LHCN-M2 (cell line): ENCODE measurements around the gene ATG7. TPM values are rescaled to one million over a fixed set of nuclear protein-coding genes. Genes with fewer than 3 reads are reported as not detected.
"Not testable (repeated sequence)": the region's sequence is repeated elsewhere in the genome, so short reads cannot be mapped to it uniquely, and the experiment has no call there.

Experiments
- DNase-seq: peaks from one replicate; pipeline ENCODE4 v3.0.0-alpha.2; 2012; ENCODE audit warnings: low read depth
- total RNA-seq: library from RNA; depleted of rRNA; stranded (reverse); fragments of >200 nt; gene quantifications from 2 replicates; pipeline ENCODE4 v1.2.3, GENCODE V29; 2014

Gene ATG7
- total RNA-seq, 1 experiment from 2014 or later, result 48.1 TPM

DNA sequence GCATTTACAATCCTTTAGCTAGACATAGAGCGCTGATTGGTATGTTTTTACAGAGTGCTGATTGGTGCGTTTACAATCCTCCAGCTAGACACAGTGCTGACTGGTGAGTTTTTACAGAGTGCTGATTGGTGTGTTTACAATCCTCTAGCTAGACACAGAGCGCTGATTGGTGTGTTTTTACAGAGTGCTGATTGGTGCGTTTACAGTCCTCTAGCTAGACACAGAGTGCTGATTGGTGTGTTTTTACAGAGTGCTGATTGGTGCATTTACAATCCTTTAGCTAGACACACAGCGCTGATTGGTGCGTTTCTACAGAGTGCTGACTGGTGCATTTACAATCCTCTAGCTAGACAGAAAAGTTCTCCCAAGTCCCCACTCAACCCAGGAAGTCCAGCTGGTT lies 76.7 kb downstream of the ATG7 start:
- not testable (repeated sequence) for DNase-seq

DNA sequence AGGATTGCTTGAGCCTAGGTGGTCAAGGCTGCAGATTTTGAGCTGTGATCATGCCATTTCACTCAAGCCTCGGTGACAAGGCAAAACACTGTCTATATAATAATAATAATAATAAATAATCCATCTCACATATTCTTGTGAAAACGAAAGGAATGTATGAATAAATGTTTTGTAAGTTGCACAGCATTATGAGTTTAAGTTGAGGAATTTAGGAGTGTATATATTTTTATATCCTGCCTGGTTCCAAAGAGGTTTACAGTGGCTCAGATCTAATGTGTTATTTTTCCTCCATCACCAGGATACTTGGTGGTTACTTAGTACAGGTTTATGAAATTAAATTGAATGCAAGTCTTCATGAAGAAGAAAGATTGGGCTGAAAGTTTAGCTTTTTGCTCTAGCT lies 77.2 kb downstream of the ATG7 start:
- no peak for DNase-seq

GRCh38 chr3:11350374-11350773 lies 78.2 kb downstream of the ATG7 start:
- peak; percentile 58 for DNase-seq

DNA sequence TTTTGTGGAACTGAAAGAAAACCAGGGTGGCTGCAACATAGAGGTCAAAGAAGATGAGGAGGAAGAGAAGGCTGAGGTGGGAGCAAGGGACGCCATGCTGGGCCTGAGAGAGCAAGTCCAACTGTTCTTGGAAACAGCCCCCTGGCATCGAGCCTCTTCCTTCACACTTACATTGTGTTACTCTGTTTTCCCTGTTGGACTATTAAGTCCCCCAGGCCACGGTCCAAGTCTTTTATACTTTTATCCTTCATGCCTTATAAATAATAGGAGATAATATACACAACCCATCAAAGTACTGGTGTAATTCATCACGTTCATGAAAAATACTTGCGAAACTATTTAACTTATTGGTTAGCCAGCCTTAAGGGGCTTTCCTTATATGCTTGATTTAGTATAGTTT lies 79.3 kb downstream of the ATG7 start:
- no peak for DNase-seq

GRCh38 chr3:11356269-11356668 lies 84.1 kb downstream of the ATG7 start:
- DNase-seq, result no peak

GRCh38 chr3:11362600-11362999 lies 90.4 kb downstream of the ATG7 start:
- DNase-seq, result no peak

DNA sequence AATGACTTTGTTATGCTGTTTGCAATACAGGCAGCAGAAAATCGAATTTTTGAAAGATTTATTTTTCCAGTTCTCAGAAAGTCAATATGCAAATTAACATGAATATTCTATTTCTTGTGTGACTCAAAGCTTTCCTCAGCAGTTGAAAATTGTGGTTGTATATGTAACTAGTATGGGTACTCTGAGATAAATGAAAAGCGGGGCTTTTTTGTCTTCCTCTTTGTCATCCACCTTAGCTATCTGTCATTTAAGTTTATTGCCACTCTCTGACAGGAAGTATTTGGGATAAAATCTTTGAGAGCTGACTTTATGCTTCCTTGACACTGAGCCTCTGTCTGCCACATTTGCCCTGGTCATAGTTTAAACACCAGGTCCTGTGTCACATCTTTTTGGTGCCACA lies 91.5 kb downstream of the ATG7 start:
- DNase-seq, result no peak

DNA sequence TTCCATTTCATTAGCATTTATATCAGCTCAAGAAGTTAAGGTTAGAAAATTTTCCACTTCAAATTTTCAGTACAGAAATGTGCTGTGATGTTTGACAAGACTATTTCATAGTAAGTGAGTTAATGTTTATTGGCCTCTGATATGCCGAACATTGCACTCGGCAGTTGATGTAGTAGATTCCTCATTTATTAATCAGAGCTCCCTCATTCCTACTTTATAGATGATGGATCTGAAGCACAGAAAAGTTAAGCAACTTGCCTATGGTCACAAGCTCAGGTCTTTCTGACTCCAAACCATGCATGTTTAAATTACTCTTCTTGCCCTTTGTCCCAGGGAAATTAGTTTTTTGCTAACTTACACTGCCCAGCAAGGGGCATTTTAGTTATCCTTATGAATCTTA lies 92.0 kb downstream of the ATG7 start:
- no peak for DNase-seq

DNA sequence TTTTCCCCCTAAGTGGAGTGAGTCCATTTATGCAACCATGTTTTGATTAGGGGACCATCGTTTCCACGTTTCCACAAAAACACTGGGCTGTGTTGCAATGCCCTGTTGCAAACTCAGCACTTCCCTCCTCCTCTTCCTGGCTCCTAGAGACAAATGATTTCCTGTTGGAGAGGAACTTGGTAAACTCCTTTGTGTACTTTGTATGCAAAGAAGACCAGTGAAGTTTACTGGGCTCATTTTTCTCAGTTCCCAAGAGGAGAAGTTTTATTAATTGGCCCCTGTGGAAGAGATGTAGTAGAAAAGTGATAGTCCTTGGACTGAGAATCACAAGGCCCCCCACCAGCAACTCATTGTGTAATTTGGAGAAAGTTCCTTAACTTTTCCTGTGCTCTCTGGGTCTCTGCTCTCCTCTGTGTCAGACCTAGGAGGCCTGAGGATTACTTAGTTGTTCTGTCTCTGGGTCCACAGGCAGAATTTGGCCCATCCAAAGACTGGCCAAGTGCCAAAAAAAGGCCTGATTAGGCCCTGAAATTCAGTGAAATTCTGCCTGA lies 95.0 kb downstream of the ATG7 start:
- peak; percentile 44 for DNase-seq

- DNase-seq, result no peak
Observed at GRCh38 chr3:11370191-11370590, 98.0 kb downstream of the ATG7 start.

- DNase-seq, result no peak
Observed at GRCh38 chr3:11370966-11371365, 98.8 kb downstream of the ATG7 start.

GRCh38 chr3:11371747-11372146 lies 99.5 kb downstream of the ATG7 start:
- DNase-seq, result no peak

GRCh38 chr3:11373235-11373634 lies 101.0 kb downstream of the ATG7 start:
- DNase-seq, result no peak

DNA sequence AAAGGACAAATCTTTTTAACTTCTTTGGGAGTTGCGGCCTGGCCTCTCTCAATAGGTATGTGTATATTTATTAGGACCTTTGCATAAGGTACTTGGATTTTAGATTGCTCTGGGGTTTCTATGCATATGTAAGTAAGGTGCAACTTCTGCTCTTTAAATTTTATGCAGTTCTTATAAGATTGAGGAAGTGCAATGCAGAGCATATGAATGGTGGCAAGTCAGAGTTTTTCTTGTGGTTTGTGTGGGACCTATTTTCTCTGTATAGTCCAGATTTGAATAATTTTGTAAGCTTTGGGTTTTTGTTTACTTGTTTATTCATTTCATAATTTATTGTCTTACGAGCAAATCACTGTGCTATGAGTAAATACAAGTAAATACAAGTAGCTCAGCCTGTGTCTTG lies 101.5 kb downstream of the ATG7 start:
- no peak for DNase-seq

DNA sequence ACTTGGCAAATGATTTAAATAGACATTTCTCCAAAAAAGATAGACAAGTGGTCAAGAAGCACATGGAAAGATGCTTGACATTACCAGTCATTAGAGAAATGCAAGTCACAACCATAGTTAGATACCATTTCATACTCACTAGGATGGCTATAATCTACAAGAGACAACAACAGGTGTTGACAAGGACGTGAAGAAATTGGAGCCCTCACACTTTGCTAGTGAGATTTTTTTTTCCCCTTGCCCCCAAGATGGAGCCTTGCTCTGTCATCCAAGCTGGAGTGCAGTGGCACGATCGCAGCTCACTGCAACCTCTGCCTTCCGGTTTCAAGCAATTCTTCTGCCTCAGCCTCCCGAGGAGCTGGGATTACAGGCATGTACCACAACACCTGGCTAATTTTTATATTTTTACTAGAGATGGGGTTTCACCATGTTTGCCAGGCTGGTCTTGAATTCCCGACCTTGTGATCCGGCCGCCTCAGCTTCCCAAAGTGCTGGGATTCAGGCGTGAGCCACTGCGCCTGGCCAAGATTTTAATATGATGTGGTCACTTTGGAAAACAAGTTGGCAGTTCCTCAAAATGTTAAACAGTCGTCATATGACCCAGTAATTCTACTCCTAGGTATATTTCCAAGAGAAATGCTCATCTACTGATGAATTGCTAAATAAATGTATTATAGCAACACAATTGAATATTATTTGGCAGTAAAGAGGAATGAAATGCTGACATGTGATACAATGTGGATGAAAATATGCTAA lies 103.3 kb downstream of the ATG7 start:
- DNase-seq, result no peak

GRCh38 chr3:11377719-11378118 lies 105.5 kb downstream of the ATG7 start:
- no peak for DNase-seq

GRCh38 chr3:11379238-11379823 lies 107.1 kb downstream of the ATG7 start:
- peak; percentile 60 for DNase-seq

- DNase-seq, result peak; percentile 22
Observed at GRCh38 chr3:11379824-11380701, 107.9 kb downstream of the ATG7 start.

- no peak for DNase-seq
Observed at GRCh38 chr3:11381141-11381540, 108.9 kb downstream of the ATG7 start.

DNA sequence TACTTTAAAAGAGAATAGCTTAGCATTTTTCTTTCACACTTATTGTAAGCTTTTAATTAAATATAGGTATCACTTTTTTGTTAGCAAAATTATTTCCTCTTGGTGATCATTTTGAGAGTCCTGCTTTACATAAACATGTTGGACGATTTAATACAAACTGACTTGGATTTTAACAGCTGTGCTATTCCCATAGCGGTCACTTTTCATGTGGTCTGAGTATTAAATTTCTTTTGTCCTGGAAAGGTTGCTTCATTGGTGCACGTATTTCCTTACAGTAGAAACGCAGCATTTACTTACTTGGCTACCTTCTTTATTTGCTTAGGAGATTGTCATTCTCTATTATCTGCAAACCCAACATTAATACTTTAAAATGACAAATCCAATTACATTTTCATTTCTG lies 109.4 kb downstream of the ATG7 start:
- DNase-seq, result peak; percentile 90

- DNase-seq, result no peak
Observed at GRCh38 chr3:11382146-11382745, 110.0 kb downstream of the ATG7 start.

GRCh38 chr3:11384074-11384473 lies 111.9 kb downstream of the ATG7 start:
- no peak for DNase-seq
